Stomach (tissue), 9 donors: ENCODE measurements around the gene WFDC2. TPM values are rescaled to one million over a fixed set of nuclear protein-coding genes. Genes with fewer than 3 reads are reported as not detected.

ENCODE experiments used
- DNase-seq, 2 donors: peaks; one replicate each; pipeline versions ENCODE4 v3.0.0 to v3.0.0-alpha.2; 2013 to 2019
- H3K27ac ChIP-seq, 5 donors: fragments of 200-600 bp in 4 of 5; sonication (generic) in 4 of 5; one replicate each; pipeline ENCODE4 v1.5.1; 2013 to 2019; ENCODE audit warnings: mild to moderate bottlenecking in 1 of 5, moderate library complexity in 1 of 5
- H3K27me3 ChIP-seq, 3 donors: fragments of 200-600 bp; sonication (generic); one replicate each; pipeline ENCODE4 v1.5.1; 2017 to 2019; ENCODE audit warnings: mixed run types in 1 of 3
- H3K36me3 ChIP-seq, 4 donors: fragments of 200-600 bp; sonication (generic); 1 replicate in 3 of 4; 2 replicates in 1 of 4; pipeline ENCODE4 v1.5.1; 2016 to 2019
- H3K4me1 ChIP-seq, 4 donors: fragments of 200-600 bp; sonication (generic); one replicate each; pipeline ENCODE4 v1.5.1; 2016 to 2019
- H3K4me3 ChIP-seq, 4 donors: fragments of 200-600 bp; sonication (generic) in 3 of 4; one replicate each; pipeline ENCODE4 v1.5.1; 2016 to 2019; ENCODE audit warnings: mild to moderate bottlenecking in 1 of 4
- H3K9me3 ChIP-seq, 4 donors: fragments of 200-600 bp; sonication (generic); one replicate each; pipeline ENCODE4 v1.5.1; 2016 to 2019
- EP300 ChIP-seq: sonication (generic); formaldehyde crosslinking; IDR thresholded peaks from one replicate; pipeline ENCODE4 v1.6.1; 2017; ENCODE audit warnings: antibody characterized with exemption
- POLR2A ChIP-seq, 4 donors: fragments of 450-650 bp; IDR thresholded peaks; one replicate each; pipeline ENCODE4 v1.6.1; 2016; ENCODE audit warnings: antibody characterized with exemption in 4 of 4, control low read depth in 2 of 4, mild to moderate bottlenecking in 1 of 4, moderate library complexity in 1 of 4
- POLR2AphosphoS5 ChIP-seq, 3 donors: sonication (generic); formaldehyde crosslinking; IDR thresholded peaks; one replicate each; pipeline ENCODE4 v1.6.1; 2016; ENCODE audit warnings: antibody characterized with exemption in 3 of 3
- WGBS, 5 donors: extraction: QIAGEN DNeasy Blood & Tissue Kit in 3 of 5; methylation state at CpG; one replicate each; pipeline versions ENCODE4 v1.1.5 to v1.1.7; 2013 to 2018; 5-methylcytosine and 5-hydroxymethylcytosine counted together
- intact Hi-C: fragments of 100-400 bp; cut with DNase I; formaldehyde crosslinking; loops from one replicate; pipeline ENCODE4 v1.15.1; 2023; ENCODE audit warnings: low total_unique reads
- polyA plus RNA-seq, 3 donors: library from polyadenylated mRNA; stranded (reverse); fragments of 200-250 nt; gene quantifications; one replicate each; pipeline ENCODE4 v1.2.3, GENCODE V29; 2013
- small RNA-seq, 4 donors: library from RNA; depleted of rRNA; stranded (forward); fragments of <200 nt; gene quantifications; one replicate each; pipeline ENCODE3, GENCODE V24; 2016
- total RNA-seq, 5 donors: library from RNA; depleted of rRNA; stranded (reverse); fragments of >200 nt; gene quantifications; one replicate each; pipeline versions ENCODE4 v1.1.0 to v1.2.3, GENCODE V29; 2014 to 2016
- TF ChIP-seq, protein P1 (sequence below), 7 experiments: fragments of 450-650 bp in 4 of 7; fragments of 200-600 bp in 3 of 7; sonication (generic) in 3 of 7; IDR thresholded peaks; one replicate each; pipeline ENCODE4 v1.5.1; 2016 to 2019; ENCODE audit warnings: antibody characterized with exemption in 7 of 7, control low read depth in 2 of 7, mild to moderate bottlenecking in 1 of 7
- donor health status: healthy with polysubstance abuse.
- donor health status: Bipolar disorder and iron deficiency.
- donor health status: healthy.

Gene WFDC2
- total and polyA plus RNA-seq, 8 donors, result 2.2 to 82.8 (median 49.0) TPM; not detected in 1

DNA sequence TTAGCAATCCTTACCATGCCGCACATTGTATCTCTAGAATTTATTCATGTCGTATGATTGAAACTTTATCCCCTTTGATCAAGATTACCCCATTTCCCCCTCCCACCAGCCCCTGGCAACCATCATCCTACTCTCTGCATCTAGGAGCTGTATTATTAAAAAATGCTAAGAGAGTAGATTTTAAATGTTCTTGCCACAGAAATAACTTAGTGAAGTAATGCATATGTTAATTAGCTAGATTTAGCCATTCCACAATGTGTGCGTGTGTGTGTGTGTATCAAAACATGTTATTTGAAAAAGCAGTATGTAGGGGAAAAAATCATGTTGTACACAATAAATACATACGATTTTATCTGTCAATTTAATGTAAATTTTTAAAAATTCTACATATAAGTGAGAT, 57.7 kb downstream of the WFDC2 start:
- Histone ChIP-seq H3K9me3 (no peaks in the 10 kb centered on the region), H3K27me3 (peaks cover 0 to 47% (median 7%) of the 10 kb centered on the region in 3 donors), H3K4me3 (no peak overlapping the region), H3K4me1 (no peaks in the 10 kb centered on the region), H3K36me3 (no peaks in the 10 kb centered on the region), H3K27ac (no peak overlapping the region)
- 68 to 75% (median 71%) methylated on average over 4 of the region's 4 CpGs for WGBS, 5 donors
- no peak for DNase-seq
- TF ChIP-seq, protein P1, sequence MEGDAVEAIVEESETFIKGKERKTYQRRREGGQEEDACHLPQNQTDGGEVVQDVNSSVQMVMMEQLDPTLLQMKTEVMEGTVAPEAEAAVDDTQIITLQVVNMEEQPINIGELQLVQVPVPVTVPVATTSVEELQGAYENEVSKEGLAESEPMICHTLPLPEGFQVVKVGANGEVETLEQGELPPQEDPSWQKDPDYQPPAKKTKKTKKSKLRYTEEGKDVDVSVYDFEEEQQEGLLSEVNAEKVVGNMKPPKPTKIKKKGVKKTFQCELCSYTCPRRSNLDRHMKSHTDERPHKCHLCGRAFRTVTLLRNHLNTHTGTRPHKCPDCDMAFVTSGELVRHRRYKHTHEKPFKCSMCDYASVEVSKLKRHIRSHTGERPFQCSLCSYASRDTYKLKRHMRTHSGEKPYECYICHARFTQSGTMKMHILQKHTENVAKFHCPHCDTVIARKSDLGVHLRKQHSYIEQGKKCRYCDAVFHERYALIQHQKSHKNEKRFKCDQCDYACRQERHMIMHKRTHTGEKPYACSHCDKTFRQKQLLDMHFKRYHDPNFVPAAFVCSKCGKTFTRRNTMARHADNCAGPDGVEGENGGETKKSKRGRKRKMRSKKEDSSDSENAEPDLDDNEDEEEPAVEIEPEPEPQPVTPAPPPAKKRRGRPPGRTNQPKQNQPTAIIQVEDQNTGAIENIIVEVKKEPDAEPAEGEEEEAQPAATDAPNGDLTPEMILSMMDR (IDR thresholded peaks at IDR 0.05), result no peak
- no peak for TF ChIP-seq EP300
- no peak for TF ChIP-seq POLR2AphosphoS5 (IDR thresholded peaks at IDR 0.05)
- no peak for TF ChIP-seq POLR2A (IDR thresholded peaks at IDR 0.05)
- intact Hi-C loops, result no loop called here

Small RNAs within 50 kb of the gene (small RNA-seq; reads per million reads assigned to genes)
- 0 to 0.31 (median 0) reads per million in 4 donors for gene MIR6812

Other genes starting within 250 kb of the WFDC2 start
- gene SEMG2, start 248.4 kb upstream of the WFDC2 start, total RNA-seq, result not detected
- gene SEMG2, start 248.4 kb upstream of the WFDC2 start, polyA plus RNA-seq, result not detected
- 100 to 1,000 TPM in 3 of 5 donors, 10 to 100 TPM in 1, 1 to 10 TPM in 1; 9.7 to 276 (median 127) TPM for gene SLPI, start 215.2 kb upstream of the WFDC2 start, total RNA-seq
- 100 to 1,000 TPM in 2 of 3 donors, 10 to 100 TPM in 1; 42.8 to 420 (median 150) TPM for gene SLPI, start 215.2 kb upstream of the WFDC2 start, polyA plus RNA-seq
- gene RBPJL, start 162.9 kb upstream of the WFDC2 start, total RNA-seq, result 1 to 10 TPM in 1 of 5 donors, not detected in 4; 2.2 TPM
- gene RBPJL, start 162.9 kb upstream of the WFDC2 start, polyA plus RNA-seq, result 10 to 100 TPM in 1 of 3 donors, 1 to 10 TPM in 2; 2.7 to 10.4 (median 4.1) TPM
- gene MATN4, start 161.5 kb upstream of the WFDC2 start, total RNA-seq, result under 1 TPM in 1 of 5 donors, not detected in 4; 0.37 TPM
- gene MATN4, start 161.5 kb upstream of the WFDC2 start, polyA plus RNA-seq, result under 1 TPM in 2 of 3 donors, not detected in 1; 0.25 to 0.30 TPM
- gene SDC4, start 121.3 kb upstream of the WFDC2 start, total RNA-seq, result 100 to 1,000 TPM in 2 of 5 donors, 10 to 100 TPM in 3; 27.4 to 343 (median 81.4) TPM
- gene SDC4, start 121.3 kb upstream of the WFDC2 start, polyA plus RNA-seq, result 10 to 100 TPM; 29.6 to 97.3 (median 78.8) TPM
- gene SYS1, start 106.6 kb upstream of the WFDC2 start, total RNA-seq, result 100 to 1,000 TPM in 1 of 5 donors, 10 to 100 TPM in 4; 16.0 to 119 (median 25.1) TPM
- gene SYS1, start 106.6 kb upstream of the WFDC2 start, polyA plus RNA-seq, result 10 to 100 TPM; 11.2 to 19.7 (median 18.8) TPM
- gene TP53TG5, start 91.4 kb upstream of the WFDC2 start, total RNA-seq, result not detected
- under 1 TPM in 2 of 3 donors, not detected in 1; 0.12 to 0.33 TPM for gene TP53TG5, start 91.4 kb upstream of the WFDC2 start, polyA plus RNA-seq
- gene DBNDD2, start 61.5 kb upstream of the WFDC2 start, total RNA-seq, result 100 to 1,000 TPM in 1 of 5 donors, 10 to 100 TPM in 4; 10.6 to 131 (median 51.3) TPM
- 10 to 100 TPM; 55.6 to 90.7 (median 77.6) TPM for gene DBNDD2, start 61.5 kb upstream of the WFDC2 start, polyA plus RNA-seq
- gene PIGT, start 53.6 kb upstream of the WFDC2 start, total RNA-seq, result 100 to 1,000 TPM in 2 of 5 donors, 10 to 100 TPM in 3; 22.6 to 137 (median 87.2) TPM
- 10 to 100 TPM; 30.5 to 72.5 (median 45.0) TPM for gene PIGT, start 53.6 kb upstream of the WFDC2 start, polyA plus RNA-seq
- gene SPINT3, start 45.9 kb downstream of the WFDC2 start, total RNA-seq, result not detected
- not detected for gene SPINT3, start 45.9 kb downstream of the WFDC2 start, polyA plus RNA-seq
- not detected for gene WFDC6, start 69.7 kb downstream of the WFDC2 start, total RNA-seq
- not detected for gene WFDC6, start 69.7 kb downstream of the WFDC2 start, polyA plus RNA-seq
- gene EPPIN, start 77.6 kb downstream of the WFDC2 start, total RNA-seq, result not detected
- gene EPPIN, start 77.6 kb downstream of the WFDC2 start, polyA plus RNA-seq, result not detected
- gene WFDC8, start 109.5 kb downstream of the WFDC2 start, total RNA-seq, result not detected
- gene WFDC8, start 109.5 kb downstream of the WFDC2 start, polyA plus RNA-seq, result not detected
- not detected for gene WFDC10A, start 160.0 kb downstream of the WFDC2 start, total RNA-seq
- not detected for gene WFDC10A, start 160.0 kb downstream of the WFDC2 start, polyA plus RNA-seq
- not detected for gene WFDC9, start 161.5 kb downstream of the WFDC2 start, total RNA-seq
- gene WFDC9, start 161.5 kb downstream of the WFDC2 start, polyA plus RNA-seq, result not detected
- gene WFDC11, start 200.5 kb downstream of the WFDC2 start, total RNA-seq, result not detected
- gene WFDC11, start 200.5 kb downstream of the WFDC2 start, polyA plus RNA-seq, result not detected
- not detected for gene WFDC13, start 232.3 kb downstream of the WFDC2 start, total RNA-seq
- not detected for gene WFDC13, start 232.3 kb downstream of the WFDC2 start, polyA plus RNA-seq
- gene WFDC10B, start 235.3 kb downstream of the WFDC2 start, total RNA-seq, result 1 to 10 TPM in 1 of 5 donors, not detected in 4; 4.3 TPM
- gene WFDC10B, start 235.3 kb downstream of the WFDC2 start, polyA plus RNA-seq, result 1 to 10 TPM in 1 of 3 donors, not detected in 2; 1.6 TPM